ENCODE data around the gene TTC3.
"Not testable (repeated sequence)": the region's sequence is repeated elsewhere in the genome, so short reads cannot be mapped to it uniquely, and the experiment has no call there.

The TTC3 gene

DNA sequence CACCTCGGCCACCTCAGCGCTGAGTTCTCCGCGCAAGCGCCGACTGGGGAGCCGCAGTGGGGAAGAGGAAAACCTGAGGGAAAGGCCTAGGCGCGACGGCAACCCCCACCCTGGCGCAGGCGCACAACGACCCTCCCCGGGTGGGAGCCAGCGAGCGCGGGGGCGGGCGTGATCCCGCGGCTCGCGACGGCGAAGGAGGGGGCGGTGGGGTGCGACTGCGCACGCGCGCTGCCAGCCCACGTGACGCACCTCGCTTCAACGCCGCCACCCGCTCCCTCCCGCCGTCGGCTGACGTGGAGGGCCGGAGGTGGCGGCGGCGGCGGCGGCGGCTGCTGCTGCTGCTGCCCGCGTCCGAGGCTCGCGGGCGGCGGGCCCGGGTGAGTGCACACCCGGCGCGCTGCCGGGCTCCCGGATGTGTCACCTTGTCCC, at the start of gene TTC3, which contains the start of gene PIGP:
TTC3 (plus strand) TSS at position 267 of the 429 bp plus-strand sequence. CDS start 14,004 bp downstream, outside the sequence.
PIGP (minus strand) TSS at position 84 of the 429 bp plus-strand sequence. CDS start 556 bp downstream, outside the sequence.
- peak; percentile 91 for DNase-seq (ENCODE audit: low read depth)

- no peak for DNase-seq (ENCODE audit: low read depth)
Observed at GRCh38 chr21:37026499-37026898, 46.6 kb upstream of the TTC3 start.

DNA sequence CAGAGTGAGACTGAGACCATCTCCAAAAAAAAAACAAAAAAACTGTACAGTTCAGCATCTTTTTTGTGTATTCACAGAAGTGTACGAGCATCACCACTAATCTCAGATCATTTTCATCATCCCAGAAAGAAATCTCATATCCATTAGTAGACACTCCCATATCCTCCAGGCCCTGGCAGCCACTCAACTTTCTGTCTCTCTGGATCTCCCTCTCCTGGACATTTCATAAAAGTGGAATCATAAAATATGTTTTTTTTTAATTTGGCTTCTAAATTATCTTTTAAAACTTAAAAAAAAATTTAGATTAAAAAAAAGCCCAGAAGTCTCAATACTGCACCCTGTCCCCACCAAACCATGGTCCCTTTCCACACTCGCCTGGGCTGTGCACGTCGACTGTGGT, 44.5 kb upstream of the TTC3 start:
- peak; percentile 14 for DNase-seq (ENCODE audit: low read depth)

GRCh38 chr21:37030864-37031263, 42.2 kb upstream of the TTC3 start:
- DNase-seq (ENCODE audit: low read depth), result no peak

GRCh38 chr21:37032293-37032692, 40.8 kb upstream of the TTC3 start:
- no peak for DNase-seq (ENCODE audit: low read depth)

GRCh38 chr21:37032877-37033471, 40.1 kb upstream of the TTC3 start:
- DNase-seq (ENCODE audit: low read depth), result peak; percentile 84

DNA sequence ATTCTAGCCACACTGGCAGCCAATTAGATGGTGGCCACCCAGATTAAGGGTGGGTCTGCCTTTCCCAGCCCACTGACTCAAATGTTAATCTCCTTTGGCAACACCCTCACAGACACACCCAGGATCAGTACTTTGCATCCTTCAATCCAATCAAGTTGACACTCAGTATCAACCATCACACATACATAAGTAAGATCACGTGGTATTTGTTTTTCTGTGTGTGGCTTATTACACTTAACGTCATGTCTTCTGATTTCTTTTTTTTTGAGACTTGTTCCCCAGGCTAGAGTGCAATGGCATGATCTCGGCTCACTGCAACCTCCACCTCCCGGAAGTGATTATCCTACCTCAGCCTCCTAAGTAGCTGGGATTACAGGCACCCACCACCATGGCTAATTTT, 38.7 kb upstream of the TTC3 start:
- DNase-seq (ENCODE audit: low read depth), result not testable (repeated sequence)

DNA sequence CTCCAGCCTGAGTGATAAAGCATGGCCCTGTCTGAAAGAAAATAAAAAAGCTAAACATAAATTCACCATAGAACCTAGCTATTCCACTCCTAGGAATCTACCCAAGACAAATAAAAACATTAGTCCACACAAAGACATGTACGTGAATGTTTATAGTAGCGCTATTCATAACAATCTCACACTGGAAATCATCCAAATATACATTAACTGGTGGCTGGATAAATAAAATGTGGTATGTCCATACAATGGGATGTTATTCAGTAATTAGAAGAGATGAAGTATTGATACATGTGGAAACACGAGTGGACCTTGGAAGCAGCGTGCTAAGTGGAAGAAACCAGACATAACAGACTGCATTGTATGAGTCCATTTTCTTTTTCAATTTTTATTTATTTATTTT, 36.9 kb upstream of the TTC3 start:
- DNase-seq (ENCODE audit: low read depth), result no peak

DNA sequence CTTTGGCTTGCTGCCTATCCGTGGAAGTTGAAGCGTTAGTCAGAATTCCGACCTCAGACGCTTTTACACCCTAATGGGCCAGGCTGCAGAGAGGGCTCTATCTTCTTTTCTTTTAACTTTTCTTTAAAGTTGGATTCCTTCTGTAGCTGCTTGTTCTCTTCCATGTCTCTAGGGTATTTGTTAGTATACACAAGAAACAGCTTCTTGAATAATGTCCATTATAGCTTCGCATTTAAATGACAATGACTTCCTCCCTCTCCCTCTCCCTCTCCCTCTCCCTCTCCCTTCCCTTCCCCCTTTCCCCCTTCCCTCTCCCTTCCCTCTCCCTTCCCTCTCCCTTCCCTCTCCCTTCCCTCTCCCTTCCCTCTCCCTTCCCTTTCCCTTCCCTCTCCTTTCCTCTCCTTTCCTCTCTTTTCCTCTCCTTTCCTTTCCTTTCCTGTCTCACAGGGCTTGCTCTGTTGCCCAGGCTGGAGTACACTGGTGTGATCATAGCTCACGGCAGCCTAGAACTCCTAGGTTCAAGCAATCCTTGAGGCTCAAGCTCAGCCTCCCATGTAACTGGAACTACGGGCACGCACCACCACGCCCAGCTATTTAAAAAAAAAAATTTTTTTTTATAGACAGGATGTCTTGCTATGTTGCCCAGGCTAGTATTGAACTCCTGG, 33.5 kb upstream of the TTC3 start:
- DNase-seq (ENCODE audit: low read depth), result no peak

DNA sequence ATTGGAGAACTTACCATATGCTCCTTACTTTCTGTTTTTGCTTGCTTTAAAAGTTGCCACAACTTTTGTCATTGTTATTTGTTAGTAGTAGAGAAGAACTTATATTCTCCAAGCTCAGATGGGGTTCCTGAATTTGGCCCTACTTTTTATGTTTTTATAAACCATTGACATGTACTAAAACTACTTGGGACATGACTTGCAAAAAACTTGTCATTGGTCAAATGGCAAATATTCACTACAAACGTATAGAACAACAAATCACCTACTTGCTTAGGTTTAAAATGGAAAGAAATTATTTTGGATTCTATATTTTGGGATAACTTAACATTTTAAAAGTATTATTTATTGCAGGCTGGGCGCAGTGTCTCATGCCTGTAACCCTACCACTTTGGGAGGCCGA, 32.8 kb upstream of the TTC3 start:
- no peak for DNase-seq (ENCODE audit: low read depth)

- no peak for DNase-seq (ENCODE audit: low read depth)
Observed at GRCh38 chr21:37041706-37042271, 31.3 kb upstream of the TTC3 start.

- no peak for DNase-seq (ENCODE audit: low read depth)
Observed at GRCh38 chr21:37043818-37044217, 29.2 kb upstream of the TTC3 start.

- no peak for DNase-seq (ENCODE audit: low read depth)
Observed at GRCh38 chr21:37044643-37045042, 28.4 kb upstream of the TTC3 start.

- no peak for DNase-seq (ENCODE audit: low read depth)
Observed at GRCh38 chr21:37045149-37045548, 27.9 kb upstream of the TTC3 start.

DNA sequence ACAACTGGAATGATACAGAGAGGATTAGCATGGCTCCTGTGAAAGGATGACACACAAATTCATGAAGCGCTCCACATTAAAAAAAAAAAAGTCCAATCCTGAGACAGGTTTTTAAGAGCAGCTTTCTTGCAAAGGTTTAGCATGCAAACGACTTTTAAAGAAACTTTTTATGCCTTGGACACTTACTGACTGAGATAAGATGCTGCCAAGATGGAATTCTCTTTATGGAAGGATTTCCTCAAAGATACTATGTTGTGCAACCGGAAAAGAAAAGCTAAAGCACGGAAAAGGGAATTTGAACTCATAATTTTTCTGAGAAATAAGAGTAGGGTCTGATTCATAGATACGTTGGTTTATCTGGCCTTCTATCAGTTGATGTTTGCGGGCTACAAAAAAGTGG, 27.5 kb upstream of the TTC3 start:
- no peak for DNase-seq (ENCODE audit: low read depth)

DNA sequence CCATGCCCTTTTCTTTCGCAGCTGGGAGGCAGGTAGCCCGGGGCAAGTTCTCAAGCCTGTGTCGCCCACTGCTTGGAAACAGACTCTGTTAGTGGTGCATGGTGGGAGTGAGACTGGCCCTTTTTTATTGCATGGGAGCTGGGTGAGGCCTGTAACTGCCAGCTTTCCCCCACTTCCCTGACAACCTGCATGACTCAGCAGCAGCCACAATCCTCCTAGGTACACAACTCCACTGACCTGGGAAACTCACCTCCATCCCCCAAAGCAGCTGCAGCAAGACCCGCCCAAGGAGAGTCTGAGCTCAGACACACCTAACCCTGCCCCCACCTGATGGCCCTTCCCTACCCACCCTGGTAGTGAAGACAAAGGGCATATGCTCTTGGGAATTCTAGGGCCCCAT, 26.0 kb upstream of the TTC3 start:
- no peak for DNase-seq (ENCODE audit: low read depth)

DNA sequence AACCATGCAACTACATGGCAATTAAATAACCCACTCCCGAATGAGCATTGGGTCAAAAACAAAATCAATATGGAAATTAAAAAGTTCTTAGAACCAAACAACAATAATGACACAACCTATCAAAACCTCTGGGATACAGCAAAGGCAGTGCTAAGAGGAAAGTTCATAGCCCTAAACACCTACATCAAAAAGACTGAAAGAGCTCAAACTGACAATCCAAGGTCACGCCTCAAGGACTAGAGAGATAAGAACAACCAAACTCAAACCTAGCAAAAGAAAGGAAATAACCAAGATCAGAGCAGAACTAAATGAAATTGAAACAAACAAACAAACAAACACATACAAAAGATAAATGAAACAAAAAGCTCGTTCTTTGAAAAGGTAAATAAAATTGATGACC, 23.3 kb upstream of the TTC3 start:
- DNase-seq (ENCODE audit: low read depth), result not testable (repeated sequence)

GRCh38 chr21:37055271-37055855, 17.7 kb upstream of the TTC3 start:
- no peak for DNase-seq (ENCODE audit: low read depth)

GRCh38 chr21:37057614-37058013, 15.4 kb upstream of the TTC3 start:
- DNase-seq (ENCODE audit: low read depth), result no peak

DNA sequence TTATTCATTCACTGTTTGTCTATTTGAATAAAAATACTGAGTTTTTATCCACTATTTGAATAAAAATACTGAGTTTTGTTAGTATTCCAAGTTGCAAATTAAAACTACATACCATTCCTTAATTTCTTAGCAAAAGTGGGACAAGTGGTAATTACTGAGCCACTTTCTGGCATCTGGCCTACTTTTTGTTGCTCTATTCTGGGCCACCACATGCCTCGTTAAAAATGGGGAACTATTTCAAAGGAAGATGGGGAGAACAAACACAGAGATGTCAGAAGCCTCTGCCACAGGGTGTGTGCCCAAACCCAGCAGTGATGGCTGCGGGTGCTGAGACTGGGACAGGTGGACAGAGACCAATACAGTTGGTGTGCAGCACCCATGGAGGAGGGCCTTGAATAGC, 14.8 kb upstream of the TTC3 start:
- DNase-seq (ENCODE audit: low read depth), result no peak

DNA sequence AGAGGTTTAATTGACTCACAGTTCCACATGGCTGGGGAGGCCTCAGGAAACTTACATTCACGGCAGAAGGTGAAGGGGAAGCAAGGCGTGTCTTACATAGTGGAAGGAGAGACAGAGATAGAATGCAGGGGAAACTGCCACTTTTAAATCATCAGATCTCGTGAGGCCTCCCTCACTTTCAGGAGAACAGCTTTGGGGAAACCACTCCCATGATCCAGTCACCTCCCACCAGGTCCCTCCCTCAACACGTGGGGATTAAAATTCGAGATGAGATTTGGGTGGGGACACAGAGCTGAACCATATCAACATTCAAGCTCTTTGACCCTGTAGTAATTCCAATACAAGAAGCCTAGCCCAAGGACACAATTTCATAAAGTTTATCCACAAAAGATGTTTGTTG, 13.9 kb upstream of the TTC3 start:
- DNase-seq (ENCODE audit: low read depth), result no peak

DNA sequence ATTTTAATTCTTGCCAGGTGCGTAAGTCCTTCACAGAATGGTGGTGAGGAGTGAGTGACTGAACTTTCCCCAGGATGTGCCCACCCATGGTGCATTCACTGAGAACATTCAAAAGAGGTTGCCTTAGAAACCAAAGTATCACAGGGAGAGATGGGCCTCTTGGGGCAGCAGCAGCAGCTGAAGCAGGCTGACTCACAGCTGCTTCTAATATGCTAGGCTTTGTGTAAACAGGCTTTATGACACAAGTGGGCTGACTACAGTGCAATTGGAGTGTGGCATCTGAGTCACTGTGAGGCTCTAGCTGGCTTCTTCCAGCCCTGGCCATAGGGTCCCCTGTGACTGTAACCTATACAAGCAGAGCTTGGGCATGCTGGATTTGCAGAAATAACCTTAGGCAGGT, 12.8 kb upstream of the TTC3 start:
- DNase-seq (ENCODE audit: low read depth), result peak; percentile 97

DNA sequence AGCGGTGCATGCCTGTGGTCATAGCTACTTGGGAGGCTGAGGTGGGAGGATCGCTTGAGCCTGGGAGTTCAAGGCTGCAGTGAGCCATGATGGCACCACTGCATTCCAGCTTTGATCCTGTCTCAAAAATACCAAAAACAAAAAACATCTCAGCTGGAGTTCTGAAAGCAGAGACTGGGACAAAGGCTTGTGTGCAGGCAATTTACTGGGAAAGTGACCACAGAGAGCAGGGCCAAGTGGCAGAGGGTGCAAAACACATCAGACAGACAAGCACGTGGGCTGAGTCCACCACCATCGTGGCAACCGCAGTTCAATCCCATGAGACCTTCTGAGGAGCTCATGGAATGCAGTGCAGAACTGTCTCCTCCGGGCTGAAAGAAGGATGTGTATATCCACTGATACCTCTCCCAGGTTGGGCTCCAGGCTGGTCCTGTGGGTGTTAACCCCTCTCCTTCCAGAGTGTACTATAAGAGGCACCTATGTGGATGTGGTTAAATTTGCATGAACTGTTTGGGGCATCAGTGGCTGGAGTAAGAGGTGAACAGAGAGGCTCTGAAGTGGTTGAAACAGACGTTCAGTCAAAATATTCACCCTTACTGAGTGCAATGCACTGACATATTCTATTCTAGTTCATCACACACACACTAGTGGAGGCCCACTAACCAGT, 11.0 kb upstream of the TTC3 start:
- no peak for DNase-seq (ENCODE audit: low read depth)

Measured in iris pigment epithelial cell (primary cell).